Astrocyte (in vitro differentiated cells and primary cell): ENCODE data around the gene NEDD9. TPM values are rescaled to one million over a fixed set of nuclear protein-coding genes. Genes with fewer than 3 reads are reported as not detected.

Experiments
- DNase-seq: peaks from one replicate; pipeline ENCODE4 v3.0.0-alpha.2; 2010; ENCODE audit warnings: low read depth
- FAIRE-seq: peaks from 2 replicates; lab custom pipeline; 2011; peaks lifted over from hg19 to GRCh38; lab: Jason Lieb, UNC
- H2AFZ ChIP-seq: 2 replicates; pipeline ENCODE4 v1.6.0; 2012; ENCODE audit warnings: low read depth, low read length, inconsistent platforms
- H3K27ac ChIP-seq: 2 replicates; pipeline ENCODE4 v1.5.1; 2011; ENCODE audit warnings: low read depth, low read length, inconsistent platforms
- H3K27me3 ChIP-seq: 2 replicates; pipeline ENCODE4 v1.6.0; 2011; ENCODE audit warnings: low read length, inconsistent platforms; ENCODE audit not compliant: insufficient read depth
- H3K36me3 ChIP-seq: 2 replicates; pipeline ENCODE4 v1.5.1; 2011; ENCODE audit warnings: low read length, inconsistent platforms; ENCODE audit not compliant: insufficient read depth
- H3K4me1 ChIP-seq: 2 replicates; pipeline ENCODE4 v1.5.1; 2011; ENCODE audit warnings: low read length, inconsistent platforms; ENCODE audit not compliant: insufficient read depth
- H3K4me2 ChIP-seq: 2 replicates; pipeline ENCODE4 v1.6.0; 2012; ENCODE audit warnings: low read length, inconsistent platforms
- H3K4me3 ChIP-seq: 2 replicates; pipeline ENCODE4 v1.5.1; 2011; ENCODE audit warnings: low read depth, mild to moderate bottlenecking, low read length, inconsistent platforms; ENCODE audit not compliant: insufficient read depth
- H3K79me2 ChIP-seq: 2 replicates; pipeline ENCODE4 v1.6.0; 2012; ENCODE audit warnings: mild to moderate bottlenecking, low read length, inconsistent platforms; ENCODE audit not compliant: insufficient read depth
- H3K9ac ChIP-seq: 2 replicates; pipeline ENCODE4 v1.6.0; 2012; ENCODE audit warnings: mild to moderate bottlenecking, low read length, inconsistent platforms
- H3K9me3 ChIP-seq: 2 replicates; pipeline ENCODE4 v1.5.1; 2012; ENCODE audit warnings: low read depth, mild to moderate bottlenecking, low read length, inconsistent platforms; ENCODE audit not compliant: insufficient read depth
- H4K20me1 ChIP-seq: 2 replicates; pipeline ENCODE4 v1.6.0; 2012; ENCODE audit warnings: low read length, inconsistent platforms; ENCODE audit not compliant: insufficient read depth
- H3K27ac Mint-ChIP-seq: one replicate; pipeline ENCODE4 v1.8.0; 2021; ENCODE audit warnings: mild to moderate bottlenecking, mixed read lengths; ENCODE audit not compliant: unreplicated experiment
- H3K27me3 Mint-ChIP-seq: one replicate; pipeline ENCODE4 v1.8.0; 2021; ENCODE audit warnings: low read depth, mixed read lengths; ENCODE audit not compliant: unreplicated experiment
- H3K36me3 Mint-ChIP-seq: one replicate; pipeline ENCODE4 v1.8.0; 2021; ENCODE audit warnings: low read depth, mixed read lengths; ENCODE audit not compliant: unreplicated experiment
- H3K4me1 Mint-ChIP-seq: one replicate; pipeline ENCODE4 v1.8.0; 2021; ENCODE audit warnings: low read depth, mixed read lengths; ENCODE audit not compliant: unreplicated experiment
- H3K4me3 Mint-ChIP-seq: one replicate; pipeline ENCODE4 v1.8.0; 2021; ENCODE audit warnings: mild to moderate bottlenecking, moderate library complexity, mixed read lengths; ENCODE audit not compliant: unreplicated experiment
- H3K9me3 Mint-ChIP-seq: one replicate; pipeline ENCODE4 v1.8.0; 2021; ENCODE audit warnings: mild to moderate bottlenecking, mixed read lengths; ENCODE audit not compliant: unreplicated experiment
- CTCF ChIP-seq: IDR thresholded peaks from 2 replicates; pipeline ENCODE4 v1.5.1; 2011; ENCODE audit warnings: low read depth, mild to moderate bottlenecking, inconsistent platforms, low read length, moderate library complexity; ENCODE audit not compliant: insufficient read depth
- EZH2 ChIP-seq: IDR thresholded peaks from 2 replicates; pipeline ENCODE4 v1.6.1; 2012; ENCODE audit warnings: mild to moderate bottlenecking, low read length, inconsistent platforms; ENCODE audit not compliant: insufficient read depth
- total RNA-seq: library from RNA; stranded (reverse); gene quantifications from 2 replicates; pipeline ENCODE4 v1.2.1, GENCODE V29; 2021

Gene NEDD9
- total RNA-seq, 1 donor from 2014 or later: 39.6 TPM

- DNase-seq: no peak
- Mint-ChIP-seq H3K4me1 (peaks cover 46% of the 10 kb centered on the region), H3K27ac (no peak overlapping the region), H3K27me3 (no peaks in the 10 kb centered on the region), H3K4me3 (no peak overlapping the region), H3K9me3 (no peaks in the 10 kb centered on the region), H3K36me3 (no peaks in the 10 kb centered on the region)
- peaks cover 22% of the 10 kb centered on the region for H3K4me1 ChIP-seq
- no peaks in the 10 kb centered on the region for H3K9me3 ChIP-seq
- H2AFZ ChIP-seq: no peak overlapping the region
- H3K27me3 ChIP-seq: no peaks in the 10 kb centered on the region
- H3K9ac ChIP-seq: no peak overlapping the region
- no peak overlapping the region for H3K4me3 ChIP-seq
- no peak for FAIRE-seq
- H4K20me1 ChIP-seq: no peaks in the 10 kb centered on the region
- no peak for TF ChIP-seq EZH2
- TF ChIP-seq CTCF: no peak
- H3K36me3 ChIP-seq: no peaks in the 10 kb centered on the region
- H3K79me2 ChIP-seq: no peaks in the 10 kb centered on the region
- H3K27ac ChIP-seq: no peak overlapping the region
- H3K4me2 ChIP-seq: no peak overlapping the region
Measured at GRCh38 chr6:11275598-11275997, 43.1 kb upstream of the NEDD9 start.

DNA sequence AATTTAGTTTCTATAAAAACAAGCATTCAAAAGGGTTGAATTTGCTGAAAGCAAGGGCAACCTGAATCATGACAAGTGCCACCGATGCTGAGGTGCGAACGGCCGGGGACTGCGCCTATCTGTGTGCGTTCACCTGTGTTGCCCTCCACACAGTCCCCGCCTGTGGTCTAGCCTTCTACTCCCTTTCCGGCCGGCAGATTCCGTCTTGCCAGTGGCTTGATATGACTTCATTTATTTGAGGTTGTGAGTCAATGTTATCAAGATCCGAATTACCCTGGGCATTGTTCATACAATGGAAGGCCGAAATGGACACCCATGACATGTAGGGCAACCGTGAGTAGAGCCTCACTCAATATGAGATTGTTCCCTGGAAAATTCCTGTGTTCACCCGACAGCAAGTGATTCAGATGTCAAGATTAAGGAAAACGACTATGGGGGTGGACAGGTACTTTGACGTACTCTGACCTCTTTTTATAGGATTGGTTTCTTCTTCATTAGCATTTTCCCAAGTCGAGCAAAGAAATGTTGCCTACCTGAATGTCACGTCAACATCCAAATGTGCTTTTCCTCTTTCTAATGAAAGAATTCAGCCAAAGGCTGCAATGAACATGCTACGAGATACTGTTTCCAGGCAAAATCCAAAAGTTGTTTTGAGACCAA, 41.1 kb upstream of the NEDD9 start:
- H3K27ac ChIP-seq: no peak overlapping the region
- Mint-ChIP-seq H3K27ac (no peak overlapping the region), H3K4me1 (peaks cover 39% of the 10 kb centered on the region)

More for the DNA sequence above, 41.1 kb upstream of the NEDD9 start:
- FAIRE-seq (no peak), DNase-seq (no peak)
- H3K4me3 Mint-ChIP-seq: no peak overlapping the region
- Histone ChIP-seq H3K9ac (no peak overlapping the region), H4K20me1 (no peaks in the 10 kb centered on the region), H3K4me3 (no peak overlapping the region), H3K27me3 (no peaks in the 10 kb centered on the region), H3K79me2 (no peaks in the 10 kb centered on the region), H2AFZ (no peak overlapping the region), H3K9me3 (no peaks in the 10 kb centered on the region), H3K4me1 (peaks cover 21% of the 10 kb centered on the region), H3K36me3 (no peaks in the 10 kb centered on the region), H3K4me2 (no peak overlapping the region)
- H3K27me3 Mint-ChIP-seq: no peaks in the 10 kb centered on the region
- no peaks in the 10 kb centered on the region for H3K36me3 Mint-ChIP-seq
- no peaks in the 10 kb centered on the region for H3K9me3 Mint-ChIP-seq
- no peak for TF ChIP-seq EZH2
- no peak for TF ChIP-seq CTCF
